ENCODE data around the gene RAB30. TPM values are rescaled to one million over a fixed set of nuclear protein-coding genes. Genes with fewer than 3 reads are reported as not detected.

Gene RAB30
- total and polyA plus RNA-seq, 2 donors (not counting 3 experiments of a cell fraction or from before 2014, with no cell fraction given) = 4.1 to 14.6 TPM

DNA sequence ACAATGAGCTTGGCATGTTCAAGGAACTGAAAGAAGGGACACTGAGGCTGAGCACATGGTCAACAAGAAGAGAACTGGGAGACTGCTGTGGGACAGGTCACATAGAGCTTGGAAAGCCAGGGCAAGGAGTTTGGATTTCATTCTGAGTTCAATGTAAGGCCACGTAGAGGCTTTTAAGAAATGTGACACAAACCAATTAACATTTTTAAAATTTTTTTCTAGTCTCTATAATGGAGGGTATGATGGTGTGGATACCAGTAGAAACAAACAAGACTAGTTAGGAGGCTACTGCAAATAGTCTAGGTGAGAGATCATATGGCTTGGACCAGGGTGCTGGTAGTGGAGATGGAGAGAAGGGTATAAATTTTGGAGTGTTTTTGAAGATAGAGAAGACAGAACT lies 56.7 kb downstream of the RAB30 start:
- ChIA-PET CTCF (no interaction called here), POLR2A (interaction anchor here (0.8 kb wide), 1 partner anchor 40 kb away, joined by 3 read pairs; no protein-coding TSS in a partner anchor)
- DNase-seq (ENCODE audit: low read depth, low spot score) (no peak), FAIRE-seq (no peak)
- H3K9ac ChIP-seq (replicated peaks; ENCODE audit: extremely low read depth, insufficient read depth, low read length) = no peak overlapping the region
- no peak overlapping the region for H3K4me3 ChIP-seq (replicated peaks in 1 of 3; ENCODE audit: insufficient read depth in 1 of 3, low read depth in 1 of 3, low read length in 3 of 3)
- no TSS peak for BruUV-seq (replicated peaks)
- no peak overlapping the region for H3K27ac ChIP-seq (ENCODE audit: insufficient read depth, low read depth, low read length)
- H3K9me1 ChIP-seq (replicated peaks; ENCODE audit: control insufficient read depth, extremely low read depth, insufficient read depth, low read length) = no peaks in the 10 kb centered on the region
- peaks cover 26% of the 10 kb centered on the region for H3K4me1 ChIP-seq (ENCODE audit: control insufficient read depth, extremely low read depth, insufficient read depth, low read length)
- H3K79me2 ChIP-seq (ENCODE audit: control insufficient read depth, insufficient read depth, low read length) = no peaks in the 10 kb centered on the region
- TF ChIP-seq FOS (IDR thresholded peaks at IDR 0.05; ENCODE audit: borderline replicate concordance, insufficient read depth, low read length) = no peak
- TF ChIP-seq, protein P1, sequence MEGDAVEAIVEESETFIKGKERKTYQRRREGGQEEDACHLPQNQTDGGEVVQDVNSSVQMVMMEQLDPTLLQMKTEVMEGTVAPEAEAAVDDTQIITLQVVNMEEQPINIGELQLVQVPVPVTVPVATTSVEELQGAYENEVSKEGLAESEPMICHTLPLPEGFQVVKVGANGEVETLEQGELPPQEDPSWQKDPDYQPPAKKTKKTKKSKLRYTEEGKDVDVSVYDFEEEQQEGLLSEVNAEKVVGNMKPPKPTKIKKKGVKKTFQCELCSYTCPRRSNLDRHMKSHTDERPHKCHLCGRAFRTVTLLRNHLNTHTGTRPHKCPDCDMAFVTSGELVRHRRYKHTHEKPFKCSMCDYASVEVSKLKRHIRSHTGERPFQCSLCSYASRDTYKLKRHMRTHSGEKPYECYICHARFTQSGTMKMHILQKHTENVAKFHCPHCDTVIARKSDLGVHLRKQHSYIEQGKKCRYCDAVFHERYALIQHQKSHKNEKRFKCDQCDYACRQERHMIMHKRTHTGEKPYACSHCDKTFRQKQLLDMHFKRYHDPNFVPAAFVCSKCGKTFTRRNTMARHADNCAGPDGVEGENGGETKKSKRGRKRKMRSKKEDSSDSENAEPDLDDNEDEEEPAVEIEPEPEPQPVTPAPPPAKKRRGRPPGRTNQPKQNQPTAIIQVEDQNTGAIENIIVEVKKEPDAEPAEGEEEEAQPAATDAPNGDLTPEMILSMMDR (IDR thresholded peaks at IDR 0.05; ENCODE audit: extremely low read depth in 1 of 2, insufficient read depth in 1 of 2, low read depth in 1 of 2, low read length in 2 of 2) = no peak
- no peak for TF ChIP-seq JUN (IDR thresholded peaks at IDR 0.05; ENCODE audit: borderline replicate concordance, insufficient read depth, insufficient read length, low read depth)
- TF ChIP-seq MAX (IDR thresholded peaks at IDR 0.05; ENCODE audit: insufficient read depth, insufficient read length) = no peak
- no peak for TF ChIP-seq POLR2A (IDR thresholded peaks at IDR 0.05; ENCODE audit: low read depth, low read length)
- TF ChIP-seq POLR2AphosphoS5 (IDR thresholded peaks at IDR 0.05; ENCODE audit: insufficient read depth, low read depth, low read length) = no peak
- TF ChIP-seq GATA2 (IDR thresholded peaks at IDR 0.05; ENCODE audit: insufficient read depth, insufficient read length, low read depth, low read length) = no peak
- TF ChIP-seq MYC (IDR thresholded peaks at IDR 0.05; ENCODE audit: low read depth, low read length) = no peak
- no peak for TF ChIP-seq EZH2 (IDR thresholded peaks at IDR 0.05; ENCODE audit: borderline replicate concordance, low read depth, low read length, severe bottlenecking)
- no peak overlapping the region for H2AFZ ChIP-seq (ENCODE audit: low read depth, low read length)
- H3K9me3 ChIP-seq (replicated peaks; ENCODE audit: control insufficient read depth, insufficient read depth, low read length) = no peaks in the 10 kb centered on the region
- dilution Hi-C loops (cut with MboI; ENCODE audit: extremely low pct_ligation_motif_present, low sequenced_read_pairs) (no loop called here), intact Hi-C loops (cut with micrococcal nuclease) (loop anchor here (5.0 kb wide), 1 partner anchor 37 kb away; no protein-coding TSS in a partner anchor)
- no peaks in the 10 kb centered on the region for H4K20me1 ChIP-seq (replicated peaks; ENCODE audit: control insufficient read depth, extremely low read depth, insufficient read depth, low read length)
- no peaks in the 10 kb centered on the region for H3K27me3 ChIP-seq (ENCODE audit: control insufficient read depth in 2 of 2, insufficient read depth in 2 of 2, low read length in 2 of 2)
- no peaks in the 10 kb centered on the region for H3K36me3 ChIP-seq (ENCODE audit: control insufficient read depth in 2 of 2, extremely low read depth in 1 of 2, insufficient read depth in 2 of 2, low read length in 2 of 2)
- no peak overlapping the region for H3K4me2 ChIP-seq (ENCODE audit: insufficient read depth, low read length)
